Activated T-helper 9 cell treated with anti-CD3 and anti-CD28 coated beads, Interleukin-2, amount 50 U/mL, for 16 hours (primary cell): ENCODE measurements around the gene MTR.
"Not testable (repeated sequence)": the region's sequence is repeated elsewhere in the genome, so short reads cannot be mapped to it uniquely, and the experiment has no call there.

ENCODE experiments used
- DNase-seq: peaks from one replicate; pipeline ENCODE4 v3.0.0-alpha.2; 2020; ENCODE audit warnings: low read depth

MTR gene

GRCh38 chr1:236833575-236833974 lies 38.5 kb downstream of the MTR start:
- no peak for DNase-seq

GRCh38 chr1:236834876-236835275 lies 39.8 kb downstream of the MTR start:
- no peak for DNase-seq

GRCh38 chr1:236835491-236835890 lies 40.4 kb downstream of the MTR start:
- DNase-seq, result no peak

GRCh38 chr1:236836157-236836556 lies 41.1 kb downstream of the MTR start:
- DNase-seq, result no peak

GRCh38 chr1:236837115-236837514 lies 42.0 kb downstream of the MTR start:
- DNase-seq, result no peak

- DNase-seq, result no peak
Measured at GRCh38 chr1:236837897-236838296, 42.8 kb downstream of the MTR start.

- no peak for DNase-seq
Measured at GRCh38 chr1:236841341-236841740, 46.2 kb downstream of the MTR start.

- no peak for DNase-seq
Measured at GRCh38 chr1:236844499-236845271, 49.6 kb downstream of the MTR start.

- DNase-seq, result no peak
Measured at GRCh38 chr1:236845830-236846229, 50.7 kb downstream of the MTR start.

GRCh38 chr1:236848274-236848923 lies 53.3 kb downstream of the MTR start:
- no peak for DNase-seq

GRCh38 chr1:236850077-236850979 lies 55.2 kb downstream of the MTR start:
- DNase-seq, result no peak

GRCh38 chr1:236851871-236852270 lies 56.8 kb downstream of the MTR start:
- DNase-seq, result no peak

- DNase-seq, result no peak
Measured at GRCh38 chr1:236853921-236854604, 59.0 kb downstream of the MTR start.

GRCh38 chr1:236854605-236854983 lies 59.5 kb downstream of the MTR start:
- DNase-seq, result no peak

- not testable (repeated sequence) for DNase-seq
Measured at GRCh38 chr1:236856649-236857048, 61.6 kb downstream of the MTR start.

- DNase-seq, result no peak
Measured at GRCh38 chr1:236858165-236858564, 63.1 kb downstream of the MTR start.

- DNase-seq, result no peak
Measured at GRCh38 chr1:236860101-236860500, 65.0 kb downstream of the MTR start.

GRCh38 chr1:236860674-236861073 lies 65.6 kb downstream of the MTR start:
- no peak for DNase-seq

- no peak for DNase-seq
Measured at GRCh38 chr1:236861560-236862218, 66.6 kb downstream of the MTR start.

GRCh38 chr1:236862219-236862591 lies 67.1 kb downstream of the MTR start:
- DNase-seq, result no peak

GRCh38 chr1:236862615-236863211 lies 67.6 kb downstream of the MTR start:
- no peak for DNase-seq
